CD14-positive monocyte (primary cell): ENCODE measurements around the gene C16orf54. TPM values are rescaled to one million over a fixed set of nuclear protein-coding genes. Genes with fewer than 3 reads are reported as not detected.
"Not testable (repeated sequence)": the region's sequence is repeated elsewhere in the genome, so short reads cannot be mapped to it uniquely, and the experiment has no call there.

ENCODE experiments used
- DNase-seq, 3 donors: peaks; one replicate each; pipeline ENCODE4 v3.0.0-alpha.2; 2011 to 2022
- H2AFZ ChIP-seq: 2 replicates; pipeline ENCODE4 v1.6.0; 2012; ENCODE audit warnings: mild to moderate bottlenecking, low read depth, low read length, inconsistent platforms; ENCODE audit not compliant: insufficient read depth, poor library complexity, severe bottlenecking
- H3K27ac ChIP-seq, 2 donors: 1 replicate in 1 of 2; 2 replicates in 1 of 2; pipeline ENCODE4 v1.5.1; 2012 to 2013; ENCODE audit warnings: low read length in 2 of 2, control low read depth in 1 of 2, inconsistent platforms in 1 of 2, low read depth in 1 of 2, mild to moderate bottlenecking in 1 of 2
- H3K27me3 ChIP-seq, 2 donors: one replicate each; pipeline versions ENCODE4 v1.6.0 to v1.6.1; 2011 to 2013; ENCODE audit warnings: low read length in 2 of 2; ENCODE audit not compliant: control insufficient read depth in 2 of 2, insufficient read depth in 2 of 2
- H3K36me3 ChIP-seq, 2 donors: replicated peaks in 1 of 2; 1 replicate in 1 of 2; 2 replicates in 1 of 2; pipeline versions ENCODE4 v1.5.1 to v1.6.1; 2012 to 2013; ENCODE audit warnings: low read length in 2 of 2, control low read depth in 1 of 2, inconsistent platforms in 1 of 2, mild to moderate bottlenecking in 1 of 2; ENCODE audit not compliant: insufficient read depth in 2 of 2, control insufficient read depth in 1 of 2
- H3K4me1 ChIP-seq, 2 donors: 1 replicate in 1 of 2; 2 replicates in 1 of 2; pipeline versions ENCODE4 v1.5.1 to v1.6.1; 2012 to 2013; ENCODE audit warnings: low read length in 2 of 2, control low read depth in 1 of 2, inconsistent platforms in 1 of 2, mild to moderate bottlenecking in 1 of 2, moderate library complexity in 1 of 2; ENCODE audit not compliant: insufficient read depth in 2 of 2, control insufficient read depth in 1 of 2
- H3K4me2 ChIP-seq: replicated peaks from 2 replicates; pipeline ENCODE3; 2012; ENCODE audit warnings: low read length, moderate library complexity, mild to moderate bottlenecking; ENCODE audit not compliant: poor library complexity, severe bottlenecking; ENCODE audit errors: extremely low read depth
- H3K4me3 ChIP-seq, 3 experiments: fragments of 200-600 bp in 1 of 3; sonication (generic) in 1 of 3; replicated peaks in 1 of 3; 1 replicate in 2 of 3; 2 replicates in 1 of 3; pipeline ENCODE4 v1.5.1; 2011 to 2013; ENCODE audit warnings: low read length in 3 of 3, mild to moderate bottlenecking in 3 of 3, control low read depth in 2 of 3, low read depth in 2 of 3, inconsistent platforms in 1 of 3, moderate library complexity in 1 of 3
- H3K79me2 ChIP-seq: 2 replicates; pipeline ENCODE4 v1.6.0; 2012; ENCODE audit warnings: mild to moderate bottlenecking, control low read depth, inconsistent platforms, low read length, moderate library complexity; ENCODE audit not compliant: insufficient read depth
- H3K9ac ChIP-seq: 2 replicates; pipeline ENCODE4 v1.6.0; 2017; ENCODE audit warnings: low read length, mild to moderate bottlenecking; ENCODE audit not compliant: insufficient read depth, poor library complexity, severe bottlenecking
- H3K9me3 ChIP-seq, 2 donors: replicated peaks in 1 of 2; 1 replicate in 1 of 2; 2 replicates in 1 of 2; pipeline versions ENCODE4 v1.5.1 to v1.6.1; 2012 to 2013; ENCODE audit warnings: low read length in 2 of 2, control low read depth in 1 of 2; ENCODE audit not compliant: control insufficient read depth in 1 of 2, insufficient read depth in 1 of 2
- H4K20me1 ChIP-seq: 2 replicates; pipeline ENCODE4 v1.6.0; 2012; ENCODE audit warnings: mild to moderate bottlenecking, low read length, control low read depth, moderate library complexity; ENCODE audit not compliant: insufficient read depth
- H3K27ac Mint-ChIP-seq, 7 donors: one replicate each; pipeline ENCODE4 v1.8.0; 2020; ENCODE audit warnings: mild to moderate bottlenecking in 7 of 7, mixed read lengths in 7 of 7, moderate library complexity in 6 of 7, inconsistent platforms in 2 of 7
- H3K27me3 Mint-ChIP-seq, 3 donors: one replicate each; pipeline ENCODE4 v1.8.0; 2021 to 2022; ENCODE audit warnings: low read depth in 3 of 3, mild to moderate bottlenecking in 3 of 3, mixed read lengths in 3 of 3, moderate library complexity in 3 of 3, inconsistent platforms in 1 of 3
- H3K36me3 Mint-ChIP-seq, 2 donors: one replicate each; pipeline ENCODE4 v1.8.0; 2020; ENCODE audit warnings: mixed read lengths in 2 of 2, inconsistent platforms in 1 of 2, mild to moderate bottlenecking in 1 of 2
- H3K4me1 Mint-ChIP-seq: one replicate; pipeline ENCODE4 v1.8.0; 2020; ENCODE audit warnings: mild to moderate bottlenecking, mixed read lengths
- H3K4me3 Mint-ChIP-seq, 2 donors: one replicate each; pipeline ENCODE4 v1.8.0; 2020; ENCODE audit warnings: mild to moderate bottlenecking in 2 of 2, mixed read lengths in 2 of 2, moderate library complexity in 1 of 2
- H3K9me3 Mint-ChIP-seq, 7 donors: one replicate each; pipeline ENCODE4 v1.8.0; 2020 to 2022; ENCODE audit warnings: mixed read lengths in 7 of 7, mild to moderate bottlenecking in 6 of 7, moderate library complexity in 6 of 7, inconsistent platforms in 2 of 7
- WGBS: methylation state at CpG from one replicate; pipeline ENCODE4 v1.1.5; 2013; ENCODE audit warnings: missing lambda C conversion rate; ENCODE audit not compliant: insufficient coverage; 5-methylcytosine and 5-hydroxymethylcytosine counted together
- intact Hi-C, 2 donors: fragments of 100-400 bp; cut with micrococcal nuclease; formaldehyde crosslinking; loops; one replicate each; pipeline versions ENCODE4 v1.15.0 to v1.15.1; 2023
- polyA plus RNA-seq, 3 donors: library from polyadenylated mRNA; depleted of rRNA in 1 of 3; unstranded in 2 of 3; stranded (reverse) in 1 of 3; fragments of 300-500 nt in 2 of 3; fragments of >200 nt in 1 of 3; fragmentation: Illumina TruSeq in 2 of 3; gene quantifications; 1 replicate in 2 of 3; 2 replicates in 1 of 3; pipeline ENCODE4 v1.2.3, GENCODE V29; 2012 to 2021
- TF ChIP-seq, protein P1 (sequence below): fragments of 200-600 bp; IDR thresholded peaks from one replicate; pipeline ENCODE4 v1.8.0; 2022; ENCODE audit warnings: antibody characterized with exemption, mild to moderate bottlenecking

The C16orf54 gene
- polyA plus RNA-seq, 3 donors = 24.6 to 32.0 (median 29.2) TPM

DNA sequence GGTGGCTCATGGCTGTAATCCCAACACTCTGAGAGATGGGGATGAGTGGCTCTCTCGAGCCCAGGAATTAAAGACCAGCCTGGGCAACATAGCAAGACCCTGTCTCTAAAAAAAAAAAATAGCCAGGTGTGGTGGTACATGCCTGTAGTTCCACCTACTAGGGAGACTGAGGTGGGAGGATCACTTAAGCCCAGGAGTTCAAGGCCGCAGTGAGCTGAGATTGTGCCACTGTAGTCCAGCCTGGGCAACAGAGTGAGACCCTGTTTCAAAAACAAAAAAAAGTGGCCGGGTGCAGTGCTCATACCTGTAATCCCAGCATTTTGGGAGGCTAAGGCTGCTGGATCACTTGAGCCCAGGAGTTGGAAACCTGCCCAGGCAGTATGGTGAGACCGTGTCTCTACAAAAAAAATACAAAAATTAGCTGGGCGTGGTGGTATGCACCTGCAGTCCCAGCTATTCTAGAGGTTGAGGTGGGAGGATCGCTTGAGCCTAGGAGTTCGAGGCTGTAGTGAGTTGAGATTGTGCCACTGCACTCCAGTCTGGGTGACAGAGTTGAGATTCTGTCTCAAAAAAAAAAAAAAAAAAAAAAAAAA is 3.0 kb downstream of the C16orf54 start:
- TF ChIP-seq, protein P1, sequence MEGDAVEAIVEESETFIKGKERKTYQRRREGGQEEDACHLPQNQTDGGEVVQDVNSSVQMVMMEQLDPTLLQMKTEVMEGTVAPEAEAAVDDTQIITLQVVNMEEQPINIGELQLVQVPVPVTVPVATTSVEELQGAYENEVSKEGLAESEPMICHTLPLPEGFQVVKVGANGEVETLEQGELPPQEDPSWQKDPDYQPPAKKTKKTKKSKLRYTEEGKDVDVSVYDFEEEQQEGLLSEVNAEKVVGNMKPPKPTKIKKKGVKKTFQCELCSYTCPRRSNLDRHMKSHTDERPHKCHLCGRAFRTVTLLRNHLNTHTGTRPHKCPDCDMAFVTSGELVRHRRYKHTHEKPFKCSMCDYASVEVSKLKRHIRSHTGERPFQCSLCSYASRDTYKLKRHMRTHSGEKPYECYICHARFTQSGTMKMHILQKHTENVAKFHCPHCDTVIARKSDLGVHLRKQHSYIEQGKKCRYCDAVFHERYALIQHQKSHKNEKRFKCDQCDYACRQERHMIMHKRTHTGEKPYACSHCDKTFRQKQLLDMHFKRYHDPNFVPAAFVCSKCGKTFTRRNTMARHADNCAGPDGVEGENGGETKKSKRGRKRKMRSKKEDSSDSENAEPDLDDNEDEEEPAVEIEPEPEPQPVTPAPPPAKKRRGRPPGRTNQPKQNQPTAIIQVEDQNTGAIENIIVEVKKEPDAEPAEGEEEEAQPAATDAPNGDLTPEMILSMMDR = no peak
- Mint-ChIP-seq H3K4me1 (peaks cover 84% of the 10 kb centered on the region), H3K36me3 (peaks cover 31 to 41% of the 10 kb centered on the region in 2 donors), H3K27ac (peak overlapping the region in 3 of 7 donors; percentile 71 to 82 (median 78)), H3K27me3 (peaks cover 0 to 13% (median 3%) of the 10 kb centered on the region in 3 donors), H3K4me3 (no peak overlapping the region), H3K9me3 (peaks cover 0 to 7% (median 0%) of the 10 kb centered on the region in 7 donors)
- H3K27me3 ChIP-seq = no peaks in the 10 kb centered on the region
- peak overlapping the region in 1 of 3 experiments; percentile 92 for H3K4me3 ChIP-seq
- H3K4me1 ChIP-seq = peaks cover 68 to 95% of the 10 kb centered on the region in 2 donors
- no peak overlapping the region for H2AFZ ChIP-seq
- DNase-seq = no peak
- WGBS = 87% methylated on average over 3 of the region's 7 CpGs
- intact Hi-C loops = loop anchor here in 1 of 2 donors (5.0 kb wide), 1 partner anchor 45 kb away; no protein-coding TSS in a partner anchor
- peaks cover 39% of the 10 kb centered on the region for H3K79me2 ChIP-seq
- H3K27ac ChIP-seq = no peak overlapping the region
- peaks cover 11 to 31% of the 10 kb centered on the region in 2 donors for H3K36me3 ChIP-seq
- no peaks in the 10 kb centered on the region for H3K9me3 ChIP-seq
- H3K9ac ChIP-seq = no peak overlapping the region
- peak overlapping the region; percentile 78 for H3K4me2 ChIP-seq
- peaks cover 47% of the 10 kb centered on the region for H4K20me1 ChIP-seq

DNA sequence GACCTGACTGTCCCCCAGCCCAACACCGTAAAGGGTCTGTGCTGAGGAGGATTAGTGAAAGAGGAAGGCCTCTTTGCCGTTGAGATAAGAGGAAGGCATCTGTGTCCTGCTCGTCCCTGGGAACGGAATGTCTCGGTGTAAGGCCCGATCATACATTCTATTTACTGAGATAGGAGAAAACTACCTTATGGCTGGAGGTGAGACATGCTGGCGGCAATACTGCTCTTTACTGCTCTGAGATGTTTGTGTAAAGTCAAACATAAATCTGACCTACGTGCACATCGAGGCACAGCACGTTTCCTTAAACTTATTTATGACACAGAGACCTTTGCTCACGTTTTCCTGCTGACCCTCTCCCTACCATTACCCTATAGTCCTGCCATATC is 5.2 kb downstream of the C16orf54 start:
- not testable (repeated sequence) for H3K27me3 ChIP-seq, H3K27ac ChIP-seq, DNase-seq, H3K4me2 ChIP-seq, H3K9ac ChIP-seq, H3K4me3 ChIP-seq, H3K9me3 Mint-ChIP-seq, H3K9me3 ChIP-seq, H2AFZ ChIP-seq
- H3K36me3 ChIP-seq = peaks cover 11 to 31% of the 10 kb centered on the region in 2 donors
- Mint-ChIP-seq H3K36me3 (peaks cover 29 to 49% of the 10 kb centered on the region in 2 donors), H3K4me3 (peak overlapping the region in 1 of 2 donors; percentile 58), H3K27ac (peak overlapping the region; percentile 21 to 76 (median 63)), H3K4me1 (peaks cover 86% of the 10 kb centered on the region), H3K27me3 (peaks cover 0 to 14% (median 3%) of the 10 kb centered on the region in 3 donors)
- intact Hi-C loops = loop anchor here in 1 of 2 donors (5.0 kb wide), 1 partner anchor 47 kb away; no protein-coding TSS in a partner anchor
- H4K20me1 ChIP-seq = peaks cover 47% of the 10 kb centered on the region
- WGBS = no CpG with 5 or more reads among the region's 11 CpGs
- H3K4me1 ChIP-seq = peaks cover 68 to 99% of the 10 kb centered on the region in 2 donors
- H3K79me2 ChIP-seq = peaks cover 36% of the 10 kb centered on the region

DNA sequence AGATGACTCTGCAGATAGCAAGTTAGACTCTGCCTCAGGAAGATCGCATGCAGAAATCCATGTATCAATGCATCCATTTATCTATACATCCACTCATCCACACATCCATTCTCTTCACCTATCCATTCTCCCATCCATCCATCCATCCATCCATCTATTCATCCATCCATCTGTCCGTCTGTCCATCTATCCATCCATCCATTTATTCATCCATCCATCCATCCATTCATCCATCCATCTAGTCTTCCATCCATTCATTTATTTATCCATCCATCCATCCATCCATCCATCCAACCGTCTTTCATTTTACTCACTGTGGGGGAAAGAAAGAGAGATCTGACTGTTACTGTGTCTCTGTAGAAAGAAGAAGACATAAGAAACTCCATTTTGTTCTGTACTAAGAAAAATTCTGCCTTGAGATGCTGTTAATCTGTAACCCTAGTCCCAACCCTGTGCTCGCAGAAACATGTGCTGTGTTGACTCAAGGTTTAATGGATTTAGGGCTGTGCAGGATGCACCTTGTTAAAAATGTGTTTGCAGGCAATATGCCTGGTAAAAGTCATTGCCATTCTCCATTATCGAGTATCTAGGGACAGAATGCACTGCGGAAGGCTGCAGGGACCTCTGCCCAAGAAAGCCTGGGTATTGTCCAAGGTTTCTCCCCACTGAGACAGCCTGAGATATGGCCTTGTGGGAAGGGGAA is 5.7 kb downstream of the C16orf54 start:
- WGBS = 88% methylated on average over 5 of the region's 6 CpGs
- not testable (repeated sequence) for H3K4me3 ChIP-seq, H3K9me3 ChIP-seq, H3K27ac ChIP-seq, H3K4me3 Mint-ChIP-seq, H3K9ac ChIP-seq, H3K9me3 Mint-ChIP-seq, DNase-seq, H3K4me2 ChIP-seq, H3K27me3 ChIP-seq, H2AFZ ChIP-seq
- peaks cover 11 to 31% of the 10 kb centered on the region in 2 donors for H3K36me3 ChIP-seq
- intact Hi-C loops = loop anchor here in 1 of 2 donors (5.0 kb wide), 1 partner anchor 47 kb away; no protein-coding TSS in a partner anchor
- peaks cover 30% of the 10 kb centered on the region for H3K79me2 ChIP-seq
- peaks cover 86% of the 10 kb centered on the region for H3K4me1 Mint-ChIP-seq
- peak overlapping the region; percentile 4 to 76 (median 63) for H3K27ac Mint-ChIP-seq
- H3K27me3 Mint-ChIP-seq = peaks cover 0 to 14% (median 3%) of the 10 kb centered on the region in 3 donors
- H4K20me1 ChIP-seq = peaks cover 47% of the 10 kb centered on the region
- H3K36me3 Mint-ChIP-seq = peaks cover 29 to 48% of the 10 kb centered on the region in 2 donors
- H3K4me1 ChIP-seq = peaks cover 69 to 99% of the 10 kb centered on the region in 2 donors
